Mucosa of descending colon (tissue), 3 donors: ENCODE results near the gene FMN1. TPM values are rescaled to one million over a fixed set of nuclear protein-coding genes. Genes with fewer than 3 reads are reported as not detected.

Experiments
- ATAC-seq: fragments of 200-7000 bp; cut with Tn5 transposase; one replicate; pipeline ENCODE4 v1.9.1; 2020; ENCODE audit warnings: mild to moderate bottlenecking, moderate library complexity
- DNase-seq, 3 donors: peaks; one replicate each; pipeline ENCODE4 v3.0.0-alpha.2; 2020
- H3K36me3 ChIP-seq: fragments of 200-600 bp; one replicate; pipeline ENCODE4 v1.8.0; 2021; ENCODE audit warnings: low read depth, mild to moderate bottlenecking
- H3K4me1 ChIP-seq: fragments of 200-600 bp; one replicate; pipeline ENCODE4 v1.8.0; 2021; ENCODE audit warnings: low read depth, mild to moderate bottlenecking
- H3K4me3 ChIP-seq: fragments of 200-600 bp; one replicate; pipeline ENCODE4 v1.8.0; 2021; ENCODE audit warnings: mild to moderate bottlenecking
- H3K9me3 ChIP-seq: fragments of 200-600 bp; one replicate; pipeline ENCODE4 v1.8.0; 2021; ENCODE audit warnings: mild to moderate bottlenecking
- CTCF ChIP-seq: fragments of 200-600 bp; IDR thresholded peaks from one replicate; pipeline ENCODE4 v1.8.0; 2022; ENCODE audit warnings: antibody characterized with exemption, mild to moderate bottlenecking
- intact Hi-C, 2 donors: fragments of 100-400 bp; cut with DNase I in 1 of 2; cut with micrococcal nuclease in 1 of 2; formaldehyde crosslinking; loops; one replicate each; pipeline versions ENCODE4 v1.11.0 to v1.11.1; 2022; cut with DNase I, micrococcal nuclease
- total RNA-seq, 3 donors: library from RNA; stranded (reverse); fragmentation: NEBNext Ultra II Directional in 2 of 3; extraction: Animal tissue kit (Norgen Biotek cat#: 25700) in 2 of 3; gene quantifications; one replicate each; pipeline versions ENCODE4 v1.2.1 to v1.2.4, GENCODE V29; 2021 to 2023
- donor health status: DM: no; HTN: no; CAD: no; lungs with moderate emphysema.
- donor health status: DM: no; HTN: no; CAD: no.
- donor health status: DM: no; HTN: yes; CAD: no.

FMN1 gene
- total RNA-seq, 3 donors from 2014 or later, result 30.8 to 65.1 (median 43.4) TPM

- Histone ChIP-seq H3K4me1 (peaks cover 2% of the 10 kb centered on the region), H3K4me3 (no peak overlapping the region), H3K9me3 (no peaks in the 10 kb centered on the region), H3K36me3 (no peaks in the 10 kb centered on the region)
- DNase-seq (no peak), ATAC-seq (no peak)
- no peak for TF ChIP-seq CTCF
- intact Hi-C loops, result no loop called here
Observed at GRCh38 chr15:33158366-33158765, 36.1 kb downstream of the FMN1 start.

GRCh38 chr15:33157371-33158037 lies 37.0 kb downstream of the FMN1 start:
- Histone ChIP-seq H3K36me3 (no peaks in the 10 kb centered on the region), H3K4me3 (no peak overlapping the region), H3K4me1 (peaks cover 2% of the 10 kb centered on the region), H3K9me3 (no peaks in the 10 kb centered on the region)
- DNase-seq, result no peak
- ATAC-seq, result no peak
- intact Hi-C loops, result no loop called here
- TF ChIP-seq CTCF, result no peak

- H3K4me3 ChIP-seq, result no peak overlapping the region
- DNase-seq, result no peak
- no peaks in the 10 kb centered on the region for H3K9me3 ChIP-seq
- intact Hi-C loops, result no loop called here
- TF ChIP-seq CTCF, result no peak
- H3K36me3 ChIP-seq, result no peaks in the 10 kb centered on the region
- ATAC-seq, result no peak
- peaks cover under 1% of the 10 kb centered on the region for H3K4me1 ChIP-seq
Observed at GRCh38 chr15:33155691-33156420, 38.7 kb downstream of the FMN1 start.

- H3K4me3 ChIP-seq, result no peak overlapping the region
- H3K36me3 ChIP-seq, result no peaks in the 10 kb centered on the region
- H3K4me1 ChIP-seq, result no peaks in the 10 kb centered on the region
- no peaks in the 10 kb centered on the region for H3K9me3 ChIP-seq
- DNase-seq (peak in 1 of 3 donors; percentile 38), ATAC-seq (peak; percentile 47)
- intact Hi-C loops, result no loop called here
- TF ChIP-seq CTCF, result no peak
Observed at GRCh38 chr15:33154351-33155166, 40.0 kb downstream of the FMN1 start.

- no peak for TF ChIP-seq CTCF
- Histone ChIP-seq H3K9me3 (no peaks in the 10 kb centered on the region), H3K4me1 (no peaks in the 10 kb centered on the region), H3K36me3 (no peaks in the 10 kb centered on the region), H3K4me3 (no peak overlapping the region)
- ATAC-seq (no peak), DNase-seq (no peak)
- intact Hi-C loops, result no loop called here
Observed at GRCh38 chr15:33153548-33153947, 41.0 kb downstream of the FMN1 start.
